ENCODE results near the gene PFDN4. TPM values are rescaled to one million over a fixed set of nuclear protein-coding genes. Genes with fewer than 3 reads are reported as not detected.

The PFDN4 gene
- total RNA-seq, 1 donor from 2014 or later: 234 TPM

DNA sequence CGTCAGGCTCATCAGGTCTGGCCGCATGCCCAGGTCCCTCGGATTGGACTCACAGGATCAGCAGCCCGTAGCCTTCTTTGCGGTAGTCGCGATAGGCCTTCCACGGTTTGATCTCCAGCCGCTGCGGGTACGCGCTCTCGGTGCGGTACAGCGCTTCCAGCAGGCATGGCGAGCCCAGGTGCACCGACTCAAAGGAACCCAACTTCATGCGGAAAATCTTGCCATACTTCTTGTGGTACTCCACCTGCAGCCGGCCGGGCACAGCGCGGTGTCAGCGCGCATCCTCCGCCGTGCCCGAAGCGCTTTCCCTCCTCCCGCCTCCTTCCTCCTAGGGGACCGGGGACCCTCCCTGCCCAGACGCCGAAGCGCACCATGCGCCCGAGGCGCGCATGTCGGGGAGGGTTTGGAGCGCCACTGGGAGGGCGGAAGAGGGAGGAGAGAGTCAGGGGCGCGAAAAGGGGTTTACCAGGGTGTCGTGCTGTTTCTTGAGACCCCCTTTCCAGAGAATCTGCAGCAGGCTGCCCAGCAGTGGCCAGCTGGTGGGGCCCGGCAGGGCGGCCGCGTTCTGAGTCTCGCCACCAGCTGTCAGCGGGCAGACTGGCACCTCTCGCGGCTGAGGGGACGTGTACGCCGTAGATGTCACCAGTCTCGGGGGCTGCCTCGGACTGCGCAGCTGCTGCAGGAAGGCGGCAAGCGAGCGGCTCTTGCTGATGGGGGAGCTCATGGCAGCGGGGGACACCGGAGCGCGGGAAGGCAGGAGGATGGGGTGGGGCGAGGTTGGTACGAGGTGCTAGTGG is 34.8 kb upstream of the PFDN4 start:
- FAIRE-seq: no peak
- no peak for DNase-seq (ENCODE audit: low spot score in 2 of 2)

GRCh38 chr20:54173653-54174456 is 34.0 kb upstream of the PFDN4 start, which contains the start of gene CYP24A1:
Gene CYP24A1 (minus strand): TSS chr20:54173986. CDS start chr20:54173579, 407 bp downstream.
- FAIRE-seq (no peak), DNase-seq (ENCODE audit: low spot score in 2 of 2) (no peak)

GRCh38 chr20:54174457-54175175 is 33.3 kb upstream of the PFDN4 start:
- FAIRE-seq (no peak), DNase-seq (ENCODE audit: low spot score in 2 of 2) (no peak)

GRCh38 chr20:54176610-54177009 is 31.3 kb upstream of the PFDN4 start:
- FAIRE-seq: no peak
- DNase-seq (ENCODE audit: low spot score in 2 of 2): no peak

- FAIRE-seq (no peak), DNase-seq (ENCODE audit: low spot score in 2 of 2) (no peak)
These were observed 30.5 kb upstream of the PFDN4 start for GRCh38 chr20:54177378-54177777.

DNA sequence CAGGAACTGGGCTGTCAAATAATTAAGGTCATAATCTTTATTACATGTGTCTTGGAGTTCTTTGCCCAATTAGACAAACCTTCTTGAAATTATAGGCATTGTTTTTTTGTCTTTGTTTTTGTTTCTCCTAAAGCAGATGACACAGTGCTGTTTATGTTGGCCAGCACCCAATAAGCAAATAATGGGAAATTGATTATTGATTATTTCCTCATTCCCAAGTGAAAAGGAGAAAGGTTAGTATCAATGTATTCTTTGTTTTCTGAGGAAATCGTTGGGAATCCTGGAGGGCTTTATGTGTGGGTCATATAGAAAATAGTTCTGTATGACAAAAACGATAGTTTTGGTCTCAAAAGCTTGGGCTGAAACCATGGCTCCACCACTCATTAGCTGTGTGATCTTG is 29.6 kb upstream of the PFDN4 start:
- FAIRE-seq (no peak), DNase-seq (ENCODE audit: low spot score in 2 of 2) (no peak)

- FAIRE-seq: no peak
- DNase-seq (ENCODE audit: low spot score in 2 of 2): no peak
These were observed 27.9 kb upstream of the PFDN4 start for GRCh38 chr20:54179946-54180345.

DNA sequence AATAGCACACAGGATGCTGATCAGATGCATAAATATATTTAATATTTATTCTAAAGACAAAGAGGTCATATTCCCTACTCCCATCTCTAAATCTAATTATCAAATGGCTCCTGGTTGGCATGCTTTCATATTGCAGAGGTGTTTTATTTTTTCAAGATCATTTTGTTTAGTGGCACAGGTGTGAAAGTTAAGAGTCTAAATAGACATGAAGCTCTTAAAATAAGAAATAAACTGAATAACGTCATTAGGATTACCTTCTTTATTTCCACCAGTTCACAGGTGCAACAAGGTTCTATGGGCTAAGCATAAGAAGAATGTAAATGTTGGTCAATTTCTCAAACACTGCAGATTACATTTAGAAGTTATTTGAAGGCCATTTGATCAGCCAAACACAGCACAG is 27.0 kb upstream of the PFDN4 start:
- DNase-seq (ENCODE audit: low spot score in 2 of 2) (no peak), FAIRE-seq (no peak)

- FAIRE-seq (no peak), DNase-seq (ENCODE audit: low spot score in 2 of 2) (no peak)
These were observed 23.8 kb upstream of the PFDN4 start for GRCh38 chr20:54184071-54184470.

DNA sequence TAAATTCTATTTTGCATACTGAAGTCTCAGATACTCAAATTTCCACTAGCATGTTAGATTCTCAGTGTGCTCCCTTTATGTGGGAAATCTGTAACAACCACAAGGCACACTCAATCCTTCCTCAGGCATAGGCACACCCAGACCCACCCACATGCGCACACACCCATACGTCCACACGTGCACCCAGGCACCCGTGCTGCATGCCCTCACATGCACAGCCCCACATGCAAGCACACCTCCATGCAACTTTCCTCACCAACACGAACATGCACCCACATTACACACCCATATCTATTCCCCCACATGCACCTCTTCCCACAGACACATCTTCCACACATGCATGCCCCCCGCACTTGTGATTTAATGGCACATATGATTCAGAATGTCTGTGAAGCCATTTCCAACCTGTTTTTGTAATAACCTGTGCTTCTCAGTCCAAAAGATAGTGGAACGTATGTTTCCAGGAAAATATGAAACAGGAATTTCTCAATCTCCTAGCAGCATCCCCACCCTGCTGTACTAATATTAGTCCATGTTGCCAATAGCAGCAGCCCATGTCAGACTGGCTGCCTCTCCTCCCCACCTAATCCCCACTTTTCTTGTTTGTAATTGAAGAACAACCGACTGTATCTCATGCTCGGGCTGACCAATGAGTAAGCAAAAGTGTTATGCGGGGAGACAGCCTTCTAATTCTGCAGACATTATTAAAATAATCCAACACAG is 22.8 kb upstream of the PFDN4 start:
- no peak for FAIRE-seq
- DNase-seq (ENCODE audit: low spot score in 2 of 2): no peak

DNA sequence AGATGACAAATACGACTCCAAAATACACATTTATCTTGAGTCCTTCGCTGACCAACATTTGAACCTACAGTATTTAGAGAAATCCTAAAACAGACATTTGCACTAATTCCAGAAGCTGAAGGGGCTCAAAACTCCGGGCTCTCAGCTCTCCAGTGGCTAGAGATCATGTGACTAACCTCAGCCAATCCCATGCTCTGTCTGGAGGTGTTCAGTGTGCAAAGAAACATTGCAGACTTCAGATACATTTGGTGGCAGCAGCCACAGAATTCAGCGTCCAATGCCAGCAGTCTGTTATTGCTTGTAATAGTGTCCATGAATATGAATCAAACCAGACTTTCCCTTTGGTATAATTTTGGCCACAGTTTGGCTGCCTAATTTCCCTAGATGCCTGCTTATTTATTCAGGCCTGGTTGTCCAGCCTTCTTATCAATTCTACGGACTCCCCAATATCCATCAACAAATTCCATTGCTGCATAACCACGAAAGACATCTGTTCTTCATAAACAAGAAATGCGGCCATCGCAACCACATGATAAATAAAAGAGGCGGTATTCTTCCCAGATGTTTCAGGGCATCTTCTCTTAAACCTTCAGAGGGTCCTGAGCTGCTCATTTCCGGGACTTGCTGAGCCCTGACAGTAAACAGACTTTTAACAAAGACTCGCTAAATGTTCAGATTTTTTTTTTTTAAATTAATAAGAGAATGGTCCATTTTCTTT is 19.6 kb upstream of the PFDN4 start:
- FAIRE-seq: no peak

DNA sequence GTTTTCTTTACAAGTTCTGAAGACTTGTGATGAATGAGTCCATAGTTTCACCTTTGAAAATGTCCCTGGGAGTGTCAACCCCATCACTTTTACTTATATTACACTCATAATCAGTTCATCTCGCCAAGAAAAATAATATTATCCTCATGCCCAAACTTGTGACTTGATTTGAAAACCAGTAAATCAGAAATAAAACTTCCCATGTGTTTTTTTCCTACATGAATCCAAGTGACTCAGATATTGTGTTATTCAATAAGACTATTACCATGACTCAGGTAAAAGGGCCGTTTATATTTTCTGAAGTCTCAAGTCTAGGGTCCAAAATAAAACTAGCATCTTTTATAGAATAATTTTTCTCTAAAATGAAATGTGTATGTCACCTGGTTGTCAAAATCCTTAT is 18.3 kb upstream of the PFDN4 start:
- DNase-seq (ENCODE audit: low spot score in 2 of 2) (no peak), FAIRE-seq (no peak)

More for the DNA sequence above, 19.6 kb upstream of the PFDN4 start:
- DNase-seq (ENCODE audit: low spot score in 2 of 2): no peak

DNA sequence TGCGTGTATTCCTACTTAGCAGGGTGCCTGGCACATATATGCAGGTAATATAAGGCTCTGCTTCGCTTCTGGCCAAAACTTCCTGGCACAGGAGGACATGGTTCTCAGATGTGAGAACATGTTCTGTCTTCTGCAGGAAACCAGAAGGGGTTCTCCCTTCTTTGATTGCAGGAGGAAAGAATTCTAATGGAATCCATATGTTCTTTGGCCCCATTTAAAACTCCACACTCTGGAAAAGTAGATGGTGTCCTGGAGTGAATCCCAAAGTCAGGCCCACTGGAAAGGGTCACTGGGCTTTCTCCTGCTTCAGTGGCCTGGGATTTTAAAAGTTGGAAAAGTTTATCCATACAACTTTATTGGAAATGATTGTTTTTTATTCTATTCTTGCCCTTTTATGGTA is 17.7 kb upstream of the PFDN4 start:
- FAIRE-seq (no peak), DNase-seq (ENCODE audit: low spot score in 2 of 2) (no peak)

- DNase-seq (ENCODE audit: low spot score in 2 of 2): no peak
- FAIRE-seq: no peak
These were observed 14.1 kb upstream of the PFDN4 start for GRCh38 chr20:54193817-54194216.

- FAIRE-seq: no peak
- no peak for DNase-seq (ENCODE audit: low spot score in 2 of 2)
These were observed 13.0 kb upstream of the PFDN4 start for GRCh38 chr20:54194724-54195438.

DNA sequence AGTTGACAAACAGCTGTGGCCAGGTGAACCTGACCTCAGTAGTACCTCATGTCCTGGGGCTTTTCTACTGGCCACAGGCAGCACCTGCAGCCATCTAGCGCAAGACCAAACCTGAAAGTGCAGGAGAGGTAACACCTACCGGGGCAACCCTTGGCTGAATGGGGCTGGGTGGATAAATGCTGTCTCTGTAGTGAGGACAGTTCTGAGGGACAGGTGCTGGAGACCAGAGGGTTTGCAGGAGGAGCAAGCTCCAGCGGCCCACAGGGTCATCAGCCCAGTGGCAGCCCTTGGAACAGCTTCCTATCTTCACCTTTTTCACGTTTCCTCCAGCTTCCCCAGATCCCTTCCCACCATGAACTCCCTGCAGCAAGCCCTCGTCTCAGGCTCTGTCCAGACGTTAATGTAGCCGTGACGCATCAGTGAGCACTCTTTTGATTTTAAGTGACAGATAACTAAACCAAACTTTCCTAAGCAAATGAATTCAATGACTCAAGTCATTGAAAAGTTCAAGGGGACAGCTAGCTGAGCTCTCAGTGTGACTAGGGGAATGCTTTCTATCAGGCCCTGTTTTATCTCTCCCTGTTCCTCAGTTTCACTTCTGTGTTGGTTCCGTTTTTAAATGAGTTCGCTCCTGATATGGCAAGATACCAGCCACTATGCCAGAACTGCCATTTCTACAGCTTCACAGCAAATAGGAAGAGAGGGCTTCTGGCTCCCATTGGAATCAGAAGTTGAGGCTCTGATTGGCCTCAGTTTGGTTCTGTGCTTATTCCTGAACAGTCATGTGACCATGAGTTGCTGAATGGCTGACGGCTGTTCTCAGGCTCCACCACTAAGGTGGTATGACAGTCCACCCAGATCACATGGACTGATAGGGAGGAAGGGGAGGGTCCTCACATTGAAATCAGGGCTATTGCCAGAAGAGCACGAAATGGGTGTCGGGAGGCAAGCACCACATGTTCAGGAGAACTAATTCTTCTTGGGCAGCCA is 12.1 kb upstream of the PFDN4 start:
- FAIRE-seq: no peak
- DNase-seq (ENCODE audit: low spot score in 2 of 2): no peak

DNA sequence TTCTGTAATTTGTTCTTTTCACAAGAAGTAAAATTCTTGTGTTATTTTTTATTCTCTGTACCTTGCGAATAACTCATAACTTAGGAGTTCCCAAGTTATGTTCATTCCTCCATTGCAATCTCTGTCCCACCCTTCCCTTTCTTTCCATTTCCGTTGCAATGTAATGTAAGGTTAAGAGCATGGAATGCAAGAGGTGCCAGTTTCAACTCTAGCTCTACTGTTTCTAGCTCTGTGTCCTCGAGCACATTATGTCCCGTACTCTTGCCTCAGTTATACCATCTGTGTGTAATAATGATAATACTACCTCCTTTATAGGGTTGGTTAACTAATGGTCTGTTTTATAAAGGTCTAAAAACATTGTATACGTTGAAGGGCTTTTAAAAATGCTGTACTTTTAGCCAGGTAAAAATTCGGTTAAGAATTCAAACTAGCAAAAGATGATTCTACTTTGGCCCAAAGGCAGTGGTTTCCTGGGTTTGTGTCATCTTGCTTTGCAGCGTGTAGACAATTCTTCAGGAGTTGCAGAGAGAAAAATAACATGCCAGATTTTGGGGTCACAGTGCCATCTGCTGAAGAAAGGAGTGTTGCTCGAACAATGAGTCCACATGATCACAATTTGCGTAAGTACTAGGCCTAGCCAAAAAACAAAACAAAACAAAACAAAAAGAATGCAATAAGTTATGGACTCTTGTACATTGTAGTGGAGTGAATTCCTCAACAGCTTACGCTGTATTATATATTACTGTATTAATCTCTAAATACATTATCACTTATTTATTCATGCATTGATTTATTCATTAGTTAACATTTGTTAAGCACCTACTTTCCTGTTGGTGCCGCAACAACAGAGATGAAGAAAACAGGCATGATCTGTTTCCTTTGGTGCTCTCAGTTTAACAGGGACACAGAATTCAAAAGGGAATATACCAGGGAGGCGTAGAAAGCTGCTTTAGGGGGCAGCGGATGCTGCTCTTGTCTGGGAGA is 10.0 kb upstream of the PFDN4 start:
- DNase-seq (ENCODE audit: low spot score in 2 of 2) (no peak), FAIRE-seq (no peak)
